ENCODE measurements around the gene SKI.

DNA sequence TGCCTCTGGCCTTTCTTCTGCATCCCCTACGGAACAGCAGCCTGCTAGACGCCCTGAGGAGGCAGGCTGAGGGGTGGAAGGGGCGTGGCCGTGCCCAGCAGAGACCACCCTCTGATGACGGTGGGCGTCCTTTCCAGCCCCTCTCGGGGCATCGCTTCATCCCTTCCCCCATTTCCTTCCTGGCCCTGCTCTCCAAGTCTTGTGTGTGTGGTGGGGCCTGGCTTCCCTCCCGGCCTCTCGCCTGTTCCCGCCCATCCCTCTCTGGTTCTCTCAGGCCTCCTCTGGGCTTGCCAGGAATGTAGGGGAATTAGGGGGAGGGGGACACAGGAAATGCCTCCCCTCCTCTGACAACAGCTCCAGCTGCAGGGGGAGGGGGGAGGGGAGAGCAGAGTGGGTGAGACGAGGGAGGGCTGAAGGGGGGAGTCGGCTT is 51.1 kb downstream of the SKI start:
- TF ChIP-seq, protein P1, sequence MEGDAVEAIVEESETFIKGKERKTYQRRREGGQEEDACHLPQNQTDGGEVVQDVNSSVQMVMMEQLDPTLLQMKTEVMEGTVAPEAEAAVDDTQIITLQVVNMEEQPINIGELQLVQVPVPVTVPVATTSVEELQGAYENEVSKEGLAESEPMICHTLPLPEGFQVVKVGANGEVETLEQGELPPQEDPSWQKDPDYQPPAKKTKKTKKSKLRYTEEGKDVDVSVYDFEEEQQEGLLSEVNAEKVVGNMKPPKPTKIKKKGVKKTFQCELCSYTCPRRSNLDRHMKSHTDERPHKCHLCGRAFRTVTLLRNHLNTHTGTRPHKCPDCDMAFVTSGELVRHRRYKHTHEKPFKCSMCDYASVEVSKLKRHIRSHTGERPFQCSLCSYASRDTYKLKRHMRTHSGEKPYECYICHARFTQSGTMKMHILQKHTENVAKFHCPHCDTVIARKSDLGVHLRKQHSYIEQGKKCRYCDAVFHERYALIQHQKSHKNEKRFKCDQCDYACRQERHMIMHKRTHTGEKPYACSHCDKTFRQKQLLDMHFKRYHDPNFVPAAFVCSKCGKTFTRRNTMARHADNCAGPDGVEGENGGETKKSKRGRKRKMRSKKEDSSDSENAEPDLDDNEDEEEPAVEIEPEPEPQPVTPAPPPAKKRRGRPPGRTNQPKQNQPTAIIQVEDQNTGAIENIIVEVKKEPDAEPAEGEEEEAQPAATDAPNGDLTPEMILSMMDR (IDR thresholded peaks at IDR 0.05) = no peak
- TF ChIP-seq POLR2AphosphoS5 (IDR thresholded peaks at IDR 0.05) (no peak), POLR2A (IDR thresholded peaks at IDR 0.05) (no peak)

Data from breast epithelium (tissue), 3 donors.